Stomach (tissue), 9 donors: ENCODE measurements around the gene WHRN. TPM values are rescaled to one million over a fixed set of nuclear protein-coding genes. Genes with fewer than 3 reads are reported as not detected.

Source experiments
- DNase-seq, 2 donors: peaks; one replicate each; pipeline versions ENCODE4 v3.0.0 to v3.0.0-alpha.2; 2013 to 2019
- H3K27ac ChIP-seq, 5 donors: fragments of 200-600 bp in 4 of 5; sonication (generic) in 4 of 5; one replicate each; pipeline ENCODE4 v1.5.1; 2013 to 2019; ENCODE audit warnings: mild to moderate bottlenecking in 1 of 5, moderate library complexity in 1 of 5
- H3K27me3 ChIP-seq, 3 donors: fragments of 200-600 bp; sonication (generic); one replicate each; pipeline ENCODE4 v1.5.1; 2017 to 2019; ENCODE audit warnings: mixed run types in 1 of 3
- H3K36me3 ChIP-seq, 4 donors: fragments of 200-600 bp; sonication (generic); 1 replicate in 3 of 4; 2 replicates in 1 of 4; pipeline ENCODE4 v1.5.1; 2016 to 2019
- H3K4me1 ChIP-seq, 4 donors: fragments of 200-600 bp; sonication (generic); one replicate each; pipeline ENCODE4 v1.5.1; 2016 to 2019
- H3K4me3 ChIP-seq, 4 donors: fragments of 200-600 bp; sonication (generic) in 3 of 4; one replicate each; pipeline ENCODE4 v1.5.1; 2016 to 2019; ENCODE audit warnings: mild to moderate bottlenecking in 1 of 4
- H3K9me3 ChIP-seq, 4 donors: fragments of 200-600 bp; sonication (generic); one replicate each; pipeline ENCODE4 v1.5.1; 2016 to 2019
- EP300 ChIP-seq: sonication (generic); formaldehyde crosslinking; IDR thresholded peaks from one replicate; pipeline ENCODE4 v1.6.1; 2017; ENCODE audit warnings: antibody characterized with exemption
- POLR2A ChIP-seq, 4 donors: fragments of 450-650 bp; IDR thresholded peaks; one replicate each; pipeline ENCODE4 v1.6.1; 2016; ENCODE audit warnings: antibody characterized with exemption in 4 of 4, control low read depth in 2 of 4, mild to moderate bottlenecking in 1 of 4, moderate library complexity in 1 of 4
- POLR2AphosphoS5 ChIP-seq, 3 donors: sonication (generic); formaldehyde crosslinking; IDR thresholded peaks; one replicate each; pipeline ENCODE4 v1.6.1; 2016; ENCODE audit warnings: antibody characterized with exemption in 3 of 3
- WGBS, 5 donors: extraction: QIAGEN DNeasy Blood & Tissue Kit in 3 of 5; methylation state at CpG; one replicate each; pipeline versions ENCODE4 v1.1.5 to v1.1.7; 2013 to 2018; 5-methylcytosine and 5-hydroxymethylcytosine counted together
- intact Hi-C: fragments of 100-400 bp; cut with DNase I; formaldehyde crosslinking; loops from one replicate; pipeline ENCODE4 v1.15.1; 2023; ENCODE audit warnings: low total_unique reads
- polyA plus RNA-seq, 3 donors: library from polyadenylated mRNA; stranded (reverse); fragments of 200-250 nt; gene quantifications; one replicate each; pipeline ENCODE4 v1.2.3, GENCODE V29; 2013
- total RNA-seq, 5 donors: library from RNA; depleted of rRNA; stranded (reverse); fragments of >200 nt; gene quantifications; one replicate each; pipeline versions ENCODE4 v1.1.0 to v1.2.3, GENCODE V29; 2014 to 2016
- TF ChIP-seq, protein P1 (sequence below), 7 experiments: fragments of 450-650 bp in 4 of 7; fragments of 200-600 bp in 3 of 7; sonication (generic) in 3 of 7; IDR thresholded peaks; one replicate each; pipeline ENCODE4 v1.5.1; 2016 to 2019; ENCODE audit warnings: antibody characterized with exemption in 7 of 7, control low read depth in 2 of 7, mild to moderate bottlenecking in 1 of 7
- donor health status: healthy with polysubstance abuse.
- donor health status: Bipolar disorder and iron deficiency.
- donor health status: healthy.

The WHRN gene
- total and polyA plus RNA-seq, 8 donors: 2.3 to 70.1 (median 4.8) TPM

DNA sequence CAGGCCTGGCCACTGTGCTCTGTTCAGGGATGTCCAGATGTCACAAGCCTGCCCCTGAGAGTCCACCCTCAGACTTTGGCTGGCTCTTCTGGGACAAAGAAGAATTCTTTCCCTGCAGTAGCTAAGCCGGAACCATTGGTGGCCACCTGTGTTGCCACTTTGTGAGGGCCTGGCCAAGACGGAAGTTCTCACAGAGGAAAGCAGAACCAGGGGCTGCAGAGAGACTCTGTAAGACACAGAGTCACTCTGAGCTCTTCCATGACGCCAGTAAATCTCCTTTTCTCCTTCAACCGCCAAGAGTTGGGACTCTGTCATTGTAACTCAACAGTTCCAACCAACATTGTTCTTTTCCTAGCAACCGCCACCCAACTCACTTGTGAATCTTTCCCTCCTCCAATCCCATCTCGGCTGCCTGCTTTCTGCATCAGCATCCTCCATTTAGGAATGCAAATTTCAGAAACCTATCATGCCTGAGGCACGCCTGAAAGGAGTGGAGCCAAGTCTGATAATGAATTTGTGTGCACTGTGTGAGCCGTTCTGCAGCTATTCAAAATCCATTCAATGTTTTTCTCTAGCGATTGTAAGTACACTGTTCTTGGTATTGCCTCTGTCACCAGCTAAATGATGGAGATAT lies 44.5 kb upstream of the WHRN start:
- Histone ChIP-seq H3K4me1 (peaks cover 0 to 8% (median 0%) of the 10 kb centered on the region in 4 donors), H3K27me3 (no peaks in the 10 kb centered on the region), H3K4me3 (no peak overlapping the region), H3K9me3 (peaks cover 0 to 4% (median 0%) of the 10 kb centered on the region in 4 donors), H3K36me3 (no peaks in the 10 kb centered on the region), H3K27ac (no peak overlapping the region)
- intact Hi-C loops: no loop called here
- TF ChIP-seq POLR2AphosphoS5 (IDR thresholded peaks at IDR 0.05) (no peak), EP300 (no peak), POLR2A (IDR thresholded peaks at IDR 0.05) (no peak)
- TF ChIP-seq, protein P1, sequence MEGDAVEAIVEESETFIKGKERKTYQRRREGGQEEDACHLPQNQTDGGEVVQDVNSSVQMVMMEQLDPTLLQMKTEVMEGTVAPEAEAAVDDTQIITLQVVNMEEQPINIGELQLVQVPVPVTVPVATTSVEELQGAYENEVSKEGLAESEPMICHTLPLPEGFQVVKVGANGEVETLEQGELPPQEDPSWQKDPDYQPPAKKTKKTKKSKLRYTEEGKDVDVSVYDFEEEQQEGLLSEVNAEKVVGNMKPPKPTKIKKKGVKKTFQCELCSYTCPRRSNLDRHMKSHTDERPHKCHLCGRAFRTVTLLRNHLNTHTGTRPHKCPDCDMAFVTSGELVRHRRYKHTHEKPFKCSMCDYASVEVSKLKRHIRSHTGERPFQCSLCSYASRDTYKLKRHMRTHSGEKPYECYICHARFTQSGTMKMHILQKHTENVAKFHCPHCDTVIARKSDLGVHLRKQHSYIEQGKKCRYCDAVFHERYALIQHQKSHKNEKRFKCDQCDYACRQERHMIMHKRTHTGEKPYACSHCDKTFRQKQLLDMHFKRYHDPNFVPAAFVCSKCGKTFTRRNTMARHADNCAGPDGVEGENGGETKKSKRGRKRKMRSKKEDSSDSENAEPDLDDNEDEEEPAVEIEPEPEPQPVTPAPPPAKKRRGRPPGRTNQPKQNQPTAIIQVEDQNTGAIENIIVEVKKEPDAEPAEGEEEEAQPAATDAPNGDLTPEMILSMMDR (IDR thresholded peaks at IDR 0.05): no peak
- DNase-seq: no peak
- 55 to 67% (median 60%) methylated on average over 9 of the region's 9 CpGs for WGBS, 5 donors

GRCh38 chr9:114546851-114547250 lies 41.6 kb upstream of the WHRN start:
- no peaks in the 10 kb centered on the region for H3K36me3 ChIP-seq
- peaks cover 0 to 4% (median 0%) of the 10 kb centered on the region in 4 donors for H3K9me3 ChIP-seq
- H3K27ac ChIP-seq: no peak overlapping the region
- no peak overlapping the region for H3K4me3 ChIP-seq
- TF ChIP-seq POLR2A (IDR thresholded peaks at IDR 0.05): no peak
- TF ChIP-seq, protein P1 (IDR thresholded peaks at IDR 0.05): no peak
- no peak for TF ChIP-seq POLR2AphosphoS5 (IDR thresholded peaks at IDR 0.05)
- no peak for TF ChIP-seq EP300
- H3K27me3 ChIP-seq: no peaks in the 10 kb centered on the region
- H3K4me1 ChIP-seq: peaks cover 0 to under 1% (median 0%) of the 10 kb centered on the region in 4 donors
- intact Hi-C loops: no loop called here
- DNase-seq: no peak

DNA sequence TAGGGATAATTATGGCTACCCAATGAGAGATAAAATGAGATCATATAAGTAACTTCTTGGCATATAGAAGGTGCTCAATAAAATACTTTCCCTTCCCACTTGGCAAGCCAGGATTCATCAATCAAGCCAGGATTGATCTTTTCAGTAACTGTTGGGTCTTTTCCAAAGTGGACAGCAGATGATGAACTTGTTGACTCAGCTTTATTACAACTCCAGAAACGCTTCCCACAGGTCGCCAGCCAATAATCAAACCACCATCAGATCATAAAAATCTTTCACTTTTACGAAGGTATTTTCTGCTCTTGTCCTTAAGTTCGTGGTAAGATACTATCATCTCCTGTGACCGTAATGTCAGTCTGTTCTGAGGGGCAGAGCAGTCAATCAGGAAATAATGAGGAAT lies 39.8 kb upstream of the WHRN start:
- WGBS, 5 donors: 61 to 73% (median 67%) methylated on average over 5 of the region's 5 CpGs
- Histone ChIP-seq H3K4me3 (no peak overlapping the region), H3K4me1 (no peaks in the 10 kb centered on the region), H3K36me3 (no peaks in the 10 kb centered on the region), H3K27ac (no peak overlapping the region), H3K27me3 (no peaks in the 10 kb centered on the region), H3K9me3 (peaks cover 0 to 4% (median 0%) of the 10 kb centered on the region in 4 donors)
- no peak for DNase-seq
- TF ChIP-seq, protein P1 (IDR thresholded peaks at IDR 0.05): no peak
- no peak for TF ChIP-seq POLR2AphosphoS5 (IDR thresholded peaks at IDR 0.05)
- TF ChIP-seq EP300: no peak
- no peak for TF ChIP-seq POLR2A (IDR thresholded peaks at IDR 0.05)
- intact Hi-C loops: no loop called here

DNA sequence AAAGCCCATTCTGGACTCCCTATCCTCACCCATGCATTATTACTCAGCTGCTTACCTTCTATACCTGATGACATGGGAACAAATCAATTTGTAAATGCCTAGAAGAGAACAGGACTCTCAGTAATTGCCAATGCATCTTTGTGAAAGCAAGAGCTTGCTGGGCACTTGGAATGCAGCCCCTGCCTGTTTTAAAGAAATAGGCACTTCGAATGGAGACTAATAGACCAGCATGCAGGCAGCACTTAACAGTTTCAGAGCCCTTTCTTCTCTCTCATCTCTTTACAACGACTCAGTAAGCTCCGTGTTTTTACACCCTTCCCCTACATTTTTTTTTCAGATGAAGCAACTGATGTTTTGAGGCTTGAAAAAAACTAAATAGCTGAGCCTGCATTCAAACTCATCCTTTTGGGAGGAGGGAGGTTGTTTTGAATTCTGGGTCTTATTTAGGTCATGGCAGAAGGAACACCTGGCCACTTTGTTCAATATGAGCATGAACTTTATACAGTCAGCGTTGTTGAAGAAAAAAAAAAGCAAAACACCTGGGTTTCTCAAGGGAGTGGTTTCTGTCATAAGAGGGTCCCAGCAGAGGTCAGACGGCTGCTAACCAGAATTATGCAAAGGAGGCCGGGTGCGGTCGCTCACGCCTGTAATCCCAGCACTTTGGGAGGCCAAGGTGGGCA lies 34.6 kb upstream of the WHRN start:
- H3K4me3 ChIP-seq: no peak overlapping the region
- no peaks in the 10 kb centered on the region for H3K4me1 ChIP-seq
- 60 to 73% (median 70%) methylated on average over 9 of the region's 9 CpGs for WGBS, 5 donors
- no peak overlapping the region for H3K27ac ChIP-seq
- H3K36me3 ChIP-seq: no peaks in the 10 kb centered on the region
- H3K9me3 ChIP-seq: no peaks in the 10 kb centered on the region
- H3K27me3 ChIP-seq: no peaks in the 10 kb centered on the region
- TF ChIP-seq POLR2AphosphoS5 (IDR thresholded peaks at IDR 0.05): no peak
- no peak for TF ChIP-seq EP300
- TF ChIP-seq POLR2A (IDR thresholded peaks at IDR 0.05): no peak
- TF ChIP-seq, protein P1 (IDR thresholded peaks at IDR 0.05): no peak
- no peak for DNase-seq
- intact Hi-C loops: no loop called here
